CD4-positive, alpha-beta T cell (primary cell): ENCODE data around the gene PDF. TPM values are rescaled to one million over a fixed set of nuclear protein-coding genes. Genes with fewer than 3 reads are reported as not detected.

Source experiments
- ATAC-seq: fragments of 200-7000 bp; cut with Tn5 transposase; one replicate; pipeline ENCODE4 v1.10.0; 2022; ENCODE audit warnings: mild to moderate bottlenecking; ENCODE audit not compliant: poor library complexity
- CTCF ChIA-PET: fragments of 350-600 bp; sonication (Branson Sonifier 250); formaldehyde crosslinking; loops from one replicate; lab custom pipeline; 2021; ENCODE audit warnings: antibody characterized with exemption, inconsistent platforms; lab: Charles Lee
- POLR2A ChIA-PET: fragments of 350-600 bp; sonication (Branson Sonifier 250); formaldehyde crosslinking; loops from one replicate; lab custom pipeline; 2021; ENCODE audit warnings: antibody characterized with exemption, inconsistent platforms; lab: Charles Lee
- DNase-seq, 14 experiments: peaks; one replicate each; pipeline ENCODE4 v3.0.0-alpha.2; 2013 to 2020; ENCODE audit warnings: mixed read lengths in 2 of 14
- H3K27ac ChIP-seq, 2 donors: one replicate each; pipeline versions ENCODE4 v1.5.1 to v1.7.0; 2013; ENCODE audit warnings: low read length in 2 of 2, low read depth in 1 of 2, mild to moderate bottlenecking in 1 of 2
- H3K27me3 ChIP-seq, 2 experiments: 1 replicate in 1 of 2; 2 replicates in 1 of 2; pipeline versions ENCODE4 v1.6.1 to v1.7.0; 2013; ENCODE audit warnings: low read length in 2 of 2, control low read depth in 1 of 2, mild to moderate bottlenecking in 1 of 2, moderate library complexity in 1 of 2; ENCODE audit not compliant: insufficient read depth in 2 of 2, control insufficient read depth in 1 of 2
- H3K36me3 ChIP-seq: one replicate; pipeline ENCODE4 v1.6.1; 2013; ENCODE audit warnings: low read length, control low read depth; ENCODE audit not compliant: insufficient read depth
- H3K4me1 ChIP-seq: one replicate; pipeline ENCODE4 v1.6.1; 2013; ENCODE audit warnings: low read length, control low read depth; ENCODE audit not compliant: insufficient read depth
- H3K4me3 ChIP-seq: one replicate; pipeline ENCODE4 v1.5.1; 2013; ENCODE audit warnings: mild to moderate bottlenecking, low read length, moderate library complexity
- H3K9me3 ChIP-seq, 2 experiments: 1 replicate in 1 of 2; 2 replicates in 1 of 2; pipeline versions ENCODE4 v1.6.1 to v1.7.0; 2013; ENCODE audit warnings: low read length in 2 of 2, mild to moderate bottlenecking in 2 of 2, control low read depth in 1 of 2, moderate library complexity in 1 of 2; ENCODE audit not compliant: control insufficient read depth in 1 of 2, insufficient read depth in 1 of 2
- H3K27ac Mint-ChIP-seq: one replicate; pipeline ENCODE4 v1.8.0; 2020; ENCODE audit warnings: mixed read lengths
- H3K27me3 Mint-ChIP-seq: one replicate; pipeline ENCODE4 v1.8.0; 2021; ENCODE audit warnings: mixed read lengths
- H3K36me3 Mint-ChIP-seq: one replicate; pipeline ENCODE4 v1.8.0; 2021; ENCODE audit warnings: low read depth, mixed read lengths
- H3K4me1 Mint-ChIP-seq: one replicate; pipeline ENCODE4 v1.8.0; 2021; ENCODE audit warnings: low read depth, mixed read lengths
- H3K4me3 Mint-ChIP-seq: one replicate; pipeline ENCODE4 v1.8.0; 2020; ENCODE audit warnings: mild to moderate bottlenecking, mixed read lengths
- H3K9me3 Mint-ChIP-seq: one replicate; pipeline ENCODE4 v1.8.0; 2020; ENCODE audit warnings: mixed read lengths
- intact Hi-C, 2 experiments: fragments of 100-400 bp; cut with DNase I in 1 of 2; cut with micrococcal nuclease in 1 of 2; formaldehyde crosslinking; loops; one replicate each; pipeline versions ENCODE4 v1.15.1 to v1.9.0; 2023 to 2025; cut with DNase I, micrococcal nuclease
- total RNA-seq, 174 experiments: library from RNA in 2 of 174; stranded (reverse) in 2 of 174; gene quantifications; one replicate each; pipeline ENCODE4 v1.2.3 and lab custom pipeline; 2021 to 2026
- TF ChIP-seq, protein P1 (sequence below): fragments of 200-600 bp; IDR thresholded peaks from one replicate; pipeline ENCODE4 v1.8.0; 2022; ENCODE audit warnings: antibody characterized with exemption, mild to moderate bottlenecking

The PDF gene
- total RNA-seq, 2 experiments from 2014 or later: 2.8 to 2.9 TPM

DNA sequence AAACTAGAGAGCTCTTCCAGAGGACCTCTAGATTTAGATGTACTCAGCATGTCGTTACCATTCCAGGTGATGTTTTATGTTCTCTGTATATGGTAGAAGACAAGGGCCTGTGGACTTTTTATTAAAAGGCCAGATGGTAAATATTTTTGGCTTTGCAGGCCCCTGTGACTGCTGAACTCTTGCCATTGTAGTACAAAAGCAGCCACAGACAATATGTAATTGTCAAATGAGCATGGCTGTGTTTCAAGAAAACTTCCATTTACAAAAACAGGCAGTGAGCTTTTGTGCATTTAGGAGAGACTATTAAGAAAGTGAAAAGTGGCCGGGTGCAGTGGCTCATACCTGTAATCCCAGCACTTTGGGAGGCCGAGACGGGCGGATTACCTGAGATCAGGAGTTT is 13.8 kb upstream of the PDF start:
- ChIA-PET POLR2A (interaction anchor here (1.1 kb wide), 1 partner anchor 15 kb away, joined by 8 read pairs; no protein-coding TSS in a partner anchor), CTCF (no interaction called here)
- H3K4me1 Mint-ChIP-seq: peaks cover 26% of the 10 kb centered on the region
- H3K9me3 Mint-ChIP-seq: no peaks in the 10 kb centered on the region
- Histone ChIP-seq H3K36me3 (peaks cover 33% of the 10 kb centered on the region), H3K9me3 (no peaks in the 10 kb centered on the region), H3K27ac (no peak overlapping the region), H3K4me1 (peaks cover 12% of the 10 kb centered on the region), H3K4me3 (no peak overlapping the region), H3K27me3 (no peaks in the 10 kb centered on the region)
- no peak overlapping the region for H3K27ac Mint-ChIP-seq
- intact Hi-C loops: no loop called here
- H3K27me3 Mint-ChIP-seq: no peaks in the 10 kb centered on the region
- H3K36me3 Mint-ChIP-seq: peaks cover 46% of the 10 kb centered on the region
- DNase-seq (no peak), ATAC-seq (no peak)
- H3K4me3 Mint-ChIP-seq: no peak overlapping the region
- TF ChIP-seq, protein P1, sequence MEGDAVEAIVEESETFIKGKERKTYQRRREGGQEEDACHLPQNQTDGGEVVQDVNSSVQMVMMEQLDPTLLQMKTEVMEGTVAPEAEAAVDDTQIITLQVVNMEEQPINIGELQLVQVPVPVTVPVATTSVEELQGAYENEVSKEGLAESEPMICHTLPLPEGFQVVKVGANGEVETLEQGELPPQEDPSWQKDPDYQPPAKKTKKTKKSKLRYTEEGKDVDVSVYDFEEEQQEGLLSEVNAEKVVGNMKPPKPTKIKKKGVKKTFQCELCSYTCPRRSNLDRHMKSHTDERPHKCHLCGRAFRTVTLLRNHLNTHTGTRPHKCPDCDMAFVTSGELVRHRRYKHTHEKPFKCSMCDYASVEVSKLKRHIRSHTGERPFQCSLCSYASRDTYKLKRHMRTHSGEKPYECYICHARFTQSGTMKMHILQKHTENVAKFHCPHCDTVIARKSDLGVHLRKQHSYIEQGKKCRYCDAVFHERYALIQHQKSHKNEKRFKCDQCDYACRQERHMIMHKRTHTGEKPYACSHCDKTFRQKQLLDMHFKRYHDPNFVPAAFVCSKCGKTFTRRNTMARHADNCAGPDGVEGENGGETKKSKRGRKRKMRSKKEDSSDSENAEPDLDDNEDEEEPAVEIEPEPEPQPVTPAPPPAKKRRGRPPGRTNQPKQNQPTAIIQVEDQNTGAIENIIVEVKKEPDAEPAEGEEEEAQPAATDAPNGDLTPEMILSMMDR: no peak

DNA sequence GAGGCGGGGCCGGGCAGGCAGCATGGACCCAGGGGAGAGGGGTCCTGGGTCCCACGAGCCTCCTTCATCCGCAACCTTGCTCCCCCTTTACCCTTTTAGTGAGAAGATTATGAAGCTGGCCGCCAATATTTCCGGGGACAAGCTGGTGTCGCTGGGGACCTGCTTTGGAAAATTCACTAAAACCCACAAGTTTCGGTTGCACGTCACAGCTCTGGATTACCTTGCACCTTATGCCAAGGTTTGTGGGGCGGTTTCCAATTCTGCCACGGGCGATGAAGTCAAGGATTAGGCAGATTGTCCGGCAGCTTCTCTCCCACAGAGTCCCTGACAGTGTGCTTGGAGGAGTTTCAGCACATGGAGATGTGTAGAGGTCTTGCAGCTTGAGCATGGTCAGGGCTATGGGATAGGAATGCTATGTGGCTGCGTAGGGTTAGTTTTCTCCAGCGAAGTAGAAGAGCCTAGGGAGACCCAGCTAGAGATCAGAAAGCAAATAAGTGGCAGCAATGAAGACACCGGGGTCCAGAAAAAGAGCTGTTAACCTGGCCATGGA is 9.8 kb upstream of the PDF start:
- Histone ChIP-seq H3K27me3 (no peaks in the 10 kb centered on the region), H3K4me3 (peak overlapping the region; percentile 63), H3K27ac (peak overlapping the region; percentile 79 to 80), H3K9me3 (no peaks in the 10 kb centered on the region), H3K36me3 (peaks cover 48% of the 10 kb centered on the region), H3K4me1 (peaks cover 29% of the 10 kb centered on the region)
- Mint-ChIP-seq H3K36me3 (peaks cover 53% of the 10 kb centered on the region), H3K4me3 (peak overlapping the region; percentile 96), H3K27me3 (no peaks in the 10 kb centered on the region), H3K4me1 (peaks cover 56% of the 10 kb centered on the region), H3K9me3 (no peaks in the 10 kb centered on the region), H3K27ac (peak overlapping the region; percentile 90)
- CTCF ChIA-PET: interaction anchor here (0.8 kb wide), 1 partner anchor 28 kb away, joined by 3 read pairs; no protein-coding TSS in a partner anchor
- ATAC-seq (no peak), DNase-seq (no peak)
- intact Hi-C loops: loop anchor here in 1 of 2 experiments (2.0 kb wide), 1 partner anchor 45 kb away; no protein-coding TSS in a partner anchor
- TF ChIP-seq, protein P1: no peak
- POLR2A ChIA-PET: interaction anchor here (0.6 to 3.3 kb wide), 7 partner anchors 11 to 224 kb away, joined by 3 to 70 read pairs (median 4); partner anchors contain the start of genes PDF, SNTB2 and TERF2

DNA sequence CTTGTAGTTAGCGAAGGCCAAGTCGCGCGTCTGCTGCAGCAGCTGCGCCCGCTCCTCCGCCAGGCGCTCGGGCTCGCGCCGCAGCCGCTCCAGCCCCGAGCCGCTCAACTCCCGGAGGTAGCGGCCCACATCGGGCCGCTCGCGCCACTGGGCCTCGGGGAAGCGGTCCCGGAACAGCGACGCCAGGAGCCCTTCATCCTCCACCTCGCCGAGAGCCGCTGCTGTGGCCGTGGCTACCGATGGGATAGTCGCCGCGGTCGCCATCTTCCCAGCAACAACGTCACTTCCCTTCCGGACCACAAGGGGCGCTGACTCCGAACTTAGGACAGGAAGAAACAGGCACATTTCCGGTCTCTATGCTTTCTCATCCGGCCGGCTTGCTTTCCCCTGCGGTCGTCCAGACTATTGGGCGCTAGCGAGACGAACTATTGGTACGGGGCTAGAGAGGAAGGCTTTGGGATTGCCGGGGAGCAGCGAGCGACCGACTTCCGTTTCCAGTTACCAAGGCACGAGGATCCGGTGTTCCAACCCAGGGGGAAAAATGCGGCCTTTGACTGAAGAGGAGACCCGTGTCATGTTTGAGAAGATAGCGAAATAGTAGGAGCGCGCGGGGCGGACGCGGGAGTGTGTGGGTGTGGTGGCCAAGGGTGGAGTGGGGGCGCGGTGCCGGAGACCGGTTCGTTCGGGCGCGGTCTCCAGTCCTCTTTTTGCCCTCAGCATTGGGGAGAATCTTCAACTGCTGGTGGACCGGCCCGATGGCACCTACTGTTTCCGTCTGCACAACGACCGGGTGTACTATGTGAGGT is 9.1 kb upstream of the PDF start, which contains the start of the genes COG8 and NIP7:
TSS of gene COG8 (minus strand) at position 276 of the 806 bp plus-strand sequence. CDS start at position 264, 12 bp downstream.
TSS of gene NIP7 (plus strand) at position 484 of the 806 bp plus-strand sequence. CDS start at position 542, 58 bp downstream.
- H3K36me3 Mint-ChIP-seq: peaks cover 60% of the 10 kb centered on the region
- peaks cover 31% of the 10 kb centered on the region for H3K4me1 ChIP-seq
- H3K4me1 Mint-ChIP-seq: peaks cover 61% of the 10 kb centered on the region
- TF ChIP-seq, protein P1: peak; percentile 82
- ChIA-PET CTCF (interaction anchor here (0.6 to 1.3 kb wide), 5 partner anchors 9 to 103 kb away, joined by 3 to 6 read pairs (median 3); partner anchors contain the start of gene PDF), POLR2A (interaction anchor here (0.7 to 3.3 kb wide), 9 partner anchors 11 to 415 kb away, joined by 3 to 70 read pairs (median 4); partner anchors contain the start of genes PDF and SNTB2)
- peak within 1 kb of the TSS; percentile 63 for H3K4me3 ChIP-seq
- peak within 1 kb of the TSS; percentile 79 to 80 for H3K27ac ChIP-seq
- intact Hi-C loops: loop anchor here (1.0 to 10.0 kb wide), 7 partner anchors 9 to 1185 kb away; partner anchors contain the start of genes PDF (in 2 of the 2), VPS4A (in 2 of the 2), CHTF8 (in 1 of the 2) and COG4 (in 1 of the 2)
- DNase-seq (peak; percentile 84 to 96 (median 89)), ATAC-seq (peak; percentile 89)
- H3K27me3 ChIP-seq: no peaks in the 10 kb centered on the region
- H3K27me3 Mint-ChIP-seq: no peaks in the 10 kb centered on the region
- H3K36me3 ChIP-seq: peaks cover 55% of the 10 kb centered on the region
- no peaks in the 10 kb centered on the region for H3K9me3 Mint-ChIP-seq
- H3K4me3 Mint-ChIP-seq: peak within 1 kb of the TSS; percentile 96
- H3K27ac Mint-ChIP-seq: peak within 1 kb of the TSS; percentile 90
- H3K9me3 ChIP-seq: no peaks in the 10 kb centered on the region
